Activated CD4-positive, alpha-beta T cell treated with anti-CD3 and anti-CD28 coated beads for 24 hours (primary cell): ENCODE data around the gene EPS8L1.
"Not testable (repeated sequence)": the region's sequence is repeated elsewhere in the genome, so short reads cannot be mapped to it uniquely, and the experiment has no call there.

ENCODE experiments used
- DNase-seq, 2 donors: peaks; one replicate each; pipeline ENCODE4 v3.0.0-alpha.2; 2020; ENCODE audit warnings: low read depth in 2 of 2

EPS8L1 gene

DNA sequence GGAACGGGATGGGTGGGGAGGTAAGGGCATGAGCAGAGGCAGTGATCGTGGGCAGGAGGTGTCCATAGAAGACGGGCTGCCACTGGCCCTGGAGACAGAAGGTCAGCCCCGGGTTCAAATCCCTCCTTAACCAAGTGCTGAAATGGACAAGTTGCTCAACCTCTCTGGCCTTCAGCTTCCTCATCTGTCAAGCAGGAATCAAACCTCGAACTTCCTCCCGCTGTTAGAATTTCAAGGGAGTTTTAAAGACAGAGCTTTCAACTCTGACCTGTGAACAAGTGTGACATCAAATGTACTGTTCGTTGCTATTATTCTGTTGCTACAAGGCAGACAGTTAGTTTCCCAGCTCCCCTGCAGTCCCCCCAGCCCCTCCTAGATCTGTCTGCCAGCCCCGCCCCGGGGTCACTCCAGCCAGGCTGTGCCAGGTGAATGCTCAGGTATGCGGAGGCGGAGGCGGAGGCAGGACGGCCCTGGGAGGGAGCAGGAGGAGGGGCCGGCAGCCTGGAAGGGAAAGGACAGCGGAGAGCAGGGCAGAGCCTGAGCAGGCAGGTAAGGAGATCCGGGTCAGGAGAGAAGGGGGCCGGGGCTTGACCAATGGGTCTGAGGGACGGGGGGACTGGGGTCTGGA, at the start of gene EPS8L1:
Gene EPS8L1 (plus strand): TSS at position 499 of the 628 bp plus-strand sequence. CDS start 576 bp downstream, outside the sequence.
- no peak for DNase-seq

DNA sequence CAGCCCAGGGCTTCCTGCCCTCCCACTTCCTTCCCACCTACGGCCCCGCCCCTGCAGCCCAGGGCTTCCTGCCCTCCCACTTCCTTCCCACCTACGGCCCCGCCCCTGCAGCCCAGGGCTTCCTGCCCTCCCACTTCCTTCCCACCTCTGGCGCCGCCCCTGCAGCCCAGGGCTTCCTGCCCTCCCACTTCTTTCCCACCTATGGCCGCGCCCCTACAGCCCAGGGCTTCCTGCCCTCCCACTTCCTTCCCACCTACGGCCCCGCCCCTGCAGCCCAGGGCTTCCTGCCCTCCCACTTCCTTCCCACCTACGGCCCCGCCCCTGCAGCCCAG, 48.6 kb upstream of the EPS8L1 start:
- not testable (repeated sequence) for DNase-seq

DNA sequence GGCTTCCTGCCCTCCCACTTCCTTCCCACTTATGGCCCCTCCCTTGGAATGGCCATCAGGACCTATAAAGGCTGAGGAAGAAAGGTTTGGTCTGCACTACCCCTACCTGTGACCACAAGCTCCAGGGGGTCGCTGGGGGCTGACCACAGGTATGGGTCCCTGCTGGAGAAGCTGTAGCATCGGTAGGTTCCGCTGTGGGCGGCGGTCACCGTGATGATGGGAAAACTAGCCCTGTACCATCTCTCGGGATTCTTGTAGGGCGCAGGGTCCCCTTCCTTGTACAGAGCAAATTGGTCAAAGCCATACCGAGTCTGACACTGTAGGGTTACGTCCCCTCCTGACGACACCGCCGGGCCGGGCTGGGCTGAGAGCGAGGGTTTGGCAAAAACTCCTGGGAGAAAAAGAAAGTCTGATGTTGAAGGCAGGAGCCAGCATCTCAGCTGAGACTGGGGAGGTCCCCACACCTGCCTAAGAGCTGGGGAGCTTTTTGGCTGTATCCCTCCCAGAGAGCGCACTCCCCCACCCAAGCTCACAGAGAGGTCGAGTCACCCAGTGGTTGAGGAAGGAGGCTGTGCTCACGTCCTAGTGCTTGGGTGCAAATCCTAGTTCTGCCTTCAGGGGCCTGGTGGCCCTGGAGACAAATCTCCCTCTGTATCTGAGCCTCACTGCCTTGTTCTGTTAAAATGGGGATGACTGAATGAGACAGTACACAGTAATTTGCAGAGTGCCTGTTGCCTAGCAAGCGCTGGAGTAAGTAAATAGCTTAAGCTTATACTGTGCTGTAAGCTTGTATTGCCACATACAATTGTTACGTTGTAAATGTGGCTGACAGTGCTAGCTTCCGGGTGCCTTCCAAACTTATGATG, 48.0 kb upstream of the EPS8L1 start:
- no peak for DNase-seq

DNA sequence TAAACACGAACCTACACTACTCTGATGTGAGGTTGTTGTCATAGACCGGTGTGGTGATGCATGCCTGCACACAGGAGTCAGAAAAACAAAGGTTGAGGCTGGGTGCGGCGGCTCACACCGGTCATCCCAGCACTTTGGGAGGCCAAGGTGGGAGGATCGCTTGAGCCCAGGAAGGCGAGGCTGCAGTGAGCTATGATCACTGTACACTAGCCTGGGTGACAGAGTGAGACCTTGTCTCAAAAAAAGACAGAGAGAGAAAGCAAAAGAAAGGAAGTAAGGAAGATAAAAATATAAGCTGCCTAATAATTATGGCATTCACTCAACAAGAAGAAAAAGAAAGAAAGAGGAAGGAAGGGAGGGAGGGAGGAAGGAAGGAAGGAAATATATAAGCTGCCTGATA, 46.9 kb upstream of the EPS8L1 start:
- no peak for DNase-seq

DNA sequence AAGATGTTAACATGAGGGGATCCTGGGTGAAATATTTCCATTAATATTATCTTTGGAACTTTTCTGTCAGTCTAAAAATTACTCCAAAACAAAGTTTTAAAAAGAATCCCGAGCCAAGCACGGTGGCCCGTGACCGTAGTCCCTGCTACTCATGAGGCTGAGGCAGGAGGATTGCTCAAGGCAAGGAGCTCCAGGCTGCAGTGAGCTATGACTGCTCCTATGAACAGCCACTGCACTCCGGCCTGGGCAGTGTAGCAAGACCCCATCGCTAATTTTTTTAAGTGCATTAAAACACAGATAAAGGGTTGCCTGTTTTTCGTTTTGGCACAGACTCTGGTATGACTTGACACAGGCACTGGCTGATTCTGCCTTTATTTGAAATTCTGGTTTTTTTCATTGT, 44.5 kb upstream of the EPS8L1 start:
- no peak for DNase-seq

DNA sequence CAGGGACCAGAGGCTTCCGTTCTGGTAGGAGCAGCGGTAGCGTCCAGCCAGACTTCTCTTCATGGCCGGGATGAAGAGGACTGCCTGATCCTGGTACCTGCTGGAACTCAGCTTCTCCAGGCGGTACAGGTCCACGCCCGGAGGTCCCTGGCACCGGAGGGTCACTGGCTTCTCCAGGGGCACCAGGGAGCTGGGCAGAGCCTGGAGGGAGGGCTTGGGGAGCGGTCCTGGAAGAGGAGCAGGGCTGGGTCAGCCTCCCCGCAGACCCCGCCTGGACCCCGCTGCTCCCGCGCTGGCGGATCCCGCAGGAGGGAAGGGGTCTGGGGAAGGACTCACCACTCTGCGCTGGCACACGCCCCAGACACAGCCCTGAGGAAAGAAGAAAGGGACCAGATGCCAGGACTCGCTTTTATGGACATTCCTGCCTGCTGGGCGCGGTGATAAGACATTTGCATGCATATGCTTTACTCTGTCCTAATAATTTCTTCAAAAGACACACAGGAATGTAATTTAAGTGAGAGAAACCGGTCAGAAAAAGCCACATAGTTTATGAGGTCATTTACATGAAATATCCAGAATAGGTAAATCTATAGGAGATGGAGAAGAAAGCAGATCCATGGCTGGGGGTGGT, 43.4 kb upstream of the EPS8L1 start:
- no peak for DNase-seq

DNA sequence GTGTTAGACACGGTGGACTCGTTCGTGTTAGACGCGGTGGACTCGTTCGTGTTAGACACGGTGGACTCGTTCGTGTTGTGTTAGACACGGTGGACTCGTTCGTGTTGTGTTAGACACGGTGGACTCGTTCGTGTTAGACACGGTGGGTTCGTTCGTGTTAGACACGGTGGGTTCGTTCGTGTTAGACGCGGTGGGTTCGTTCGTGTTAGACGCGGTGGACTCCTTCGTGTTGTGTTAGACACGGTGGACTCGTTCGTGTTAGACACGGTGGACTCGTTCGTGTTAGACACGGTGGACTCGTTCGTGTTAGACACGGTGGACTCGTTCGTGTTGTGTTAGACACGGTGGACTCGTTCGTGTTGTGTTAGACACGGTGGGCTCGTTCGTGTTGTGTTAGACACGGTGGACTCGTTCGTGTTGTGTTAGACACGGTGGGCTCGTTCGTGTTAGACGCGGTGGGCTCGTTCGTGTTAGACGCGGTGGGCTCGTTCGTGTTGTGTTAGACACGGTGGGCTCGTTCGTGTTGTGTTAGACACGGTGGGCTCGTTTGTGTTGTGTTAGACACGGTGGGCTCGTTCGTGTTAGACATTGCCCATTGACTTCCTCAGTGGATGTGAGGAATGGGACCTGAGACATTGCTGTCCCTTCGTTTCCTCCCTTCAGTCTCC, 42.6 kb upstream of the EPS8L1 start:
- not testable (repeated sequence) for DNase-seq

DNA sequence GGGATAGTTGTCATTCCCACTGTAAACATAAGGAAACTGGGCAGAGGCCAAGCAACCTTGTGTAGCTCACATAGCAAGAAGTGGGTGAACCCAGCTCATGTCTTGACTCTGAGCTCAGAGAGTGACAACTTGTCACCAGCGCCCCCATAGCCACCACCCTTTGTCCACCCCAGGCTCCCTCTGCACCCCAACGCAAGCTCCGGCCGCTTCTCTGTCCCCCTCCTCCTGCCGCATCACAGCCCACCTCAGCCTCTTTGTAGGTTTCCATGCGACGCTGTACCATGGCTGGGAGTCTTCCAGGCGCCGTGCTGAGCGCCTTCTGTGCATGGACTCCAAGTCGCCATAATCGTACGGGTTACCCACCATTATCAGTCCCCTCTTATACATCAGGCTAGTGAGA, 40.9 kb upstream of the EPS8L1 start:
- DNase-seq: no peak

DNA sequence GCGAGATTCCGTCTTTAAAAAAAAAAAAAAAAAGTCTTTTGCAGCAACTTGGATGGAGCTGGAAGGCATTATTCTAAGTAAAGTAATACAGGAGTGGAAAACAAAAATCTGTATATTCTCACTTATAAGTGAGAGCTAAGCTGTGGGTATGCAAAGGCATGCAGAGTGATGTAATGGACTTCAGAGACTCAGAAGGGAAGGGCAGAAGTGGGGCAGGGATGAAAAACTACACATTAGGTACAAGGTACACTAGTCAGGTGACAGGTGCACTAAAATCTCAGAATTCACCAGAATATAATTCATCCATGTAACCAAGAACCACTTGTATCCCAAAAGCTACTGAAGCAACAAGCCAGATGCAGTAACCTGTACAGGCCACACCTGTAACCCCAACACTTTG, 39.6 kb upstream of the EPS8L1 start:
- no peak for DNase-seq

DNA sequence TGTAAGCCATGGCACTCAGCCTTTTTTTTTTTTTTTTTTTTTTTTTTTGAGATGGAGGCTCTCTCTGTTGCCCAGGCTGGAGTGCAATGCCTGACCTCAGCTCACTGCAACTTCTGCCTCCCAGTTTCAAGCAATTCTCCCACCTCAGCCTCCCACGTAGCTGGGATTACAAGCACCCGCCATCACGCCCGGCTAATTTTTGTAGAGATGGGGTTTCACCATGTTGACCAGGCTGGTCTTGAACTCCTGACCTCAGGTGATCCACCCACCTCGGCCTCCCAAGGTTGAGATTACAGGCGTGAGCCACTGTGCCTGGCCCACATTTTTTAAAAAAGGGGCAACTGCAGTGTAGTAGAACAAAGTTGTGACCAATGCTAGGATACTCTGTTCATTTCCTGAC, 38.1 kb upstream of the EPS8L1 start:
- DNase-seq: not testable (repeated sequence)

DNA sequence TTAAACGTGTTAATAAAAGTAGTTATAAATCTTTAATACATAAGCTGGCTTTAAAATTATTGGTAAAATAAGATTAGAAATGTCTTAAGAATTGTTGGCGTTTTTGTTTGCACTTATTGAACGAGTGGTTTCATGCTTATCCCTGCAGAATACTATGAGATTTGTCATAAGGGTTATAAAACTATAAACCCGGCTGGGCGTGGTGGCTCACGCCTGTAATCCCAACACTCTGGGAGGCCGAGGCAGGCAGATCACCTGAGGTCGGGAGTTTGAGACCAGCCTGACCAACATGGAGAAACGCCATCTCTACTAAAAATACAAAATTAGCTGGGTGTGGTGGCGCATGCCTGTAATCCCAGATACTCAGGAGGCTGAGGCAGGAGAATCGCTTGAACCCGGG, 35.0 kb upstream of the EPS8L1 start:
- DNase-seq: not testable (repeated sequence)

DNA sequence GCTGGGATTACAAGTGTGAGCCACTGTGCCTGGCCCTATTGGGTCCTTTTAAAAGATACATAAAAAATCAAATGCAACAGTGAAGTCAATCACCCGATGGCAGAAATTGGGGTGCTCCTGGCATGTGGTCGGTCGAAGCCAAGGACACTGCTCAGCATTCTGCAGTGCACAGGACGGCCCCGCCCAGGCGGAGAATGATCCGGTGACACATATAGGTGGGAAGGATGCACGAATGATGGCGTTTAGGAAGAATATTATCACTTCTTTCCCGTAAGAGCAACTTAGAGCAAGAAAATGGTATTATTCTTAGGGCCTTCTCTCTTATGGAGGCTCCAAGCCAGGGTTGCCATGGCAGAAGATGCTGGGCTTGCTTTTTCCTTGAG, 34.4 kb upstream of the EPS8L1 start:
- no peak for DNase-seq

DNA sequence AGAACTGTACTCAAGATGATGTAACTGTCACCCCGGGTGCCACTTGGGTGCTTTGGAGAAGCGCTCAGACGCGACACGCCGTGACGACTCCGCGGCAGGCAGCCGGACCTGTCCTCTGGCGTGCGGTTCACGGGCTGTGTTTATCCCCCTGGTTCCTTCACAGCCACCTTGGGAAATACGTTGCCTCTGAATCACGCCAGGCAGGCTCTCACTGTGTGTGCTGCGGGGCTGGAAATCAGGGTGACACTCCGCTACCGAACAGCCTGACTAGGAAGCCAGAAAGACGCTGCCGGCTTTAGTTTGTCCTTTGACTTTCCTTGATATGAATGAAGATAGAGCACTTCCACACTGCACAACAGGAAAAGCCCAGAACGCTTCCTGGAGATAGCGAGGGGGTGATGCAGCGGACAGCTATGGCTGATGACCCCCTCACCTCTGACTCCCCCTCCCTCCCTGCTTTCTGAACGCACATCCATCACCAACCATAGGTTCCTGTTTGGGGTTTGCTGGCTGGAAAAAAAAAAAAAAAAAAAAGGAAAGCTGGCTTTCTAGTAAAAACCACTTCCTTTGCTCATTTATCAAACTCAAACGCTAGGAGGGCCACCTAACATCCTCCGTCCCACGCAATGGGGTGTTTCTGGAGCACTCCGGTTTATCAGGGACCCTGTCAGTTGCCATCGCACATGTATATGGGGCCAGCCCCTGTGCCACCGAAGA, 33.9 kb upstream of the EPS8L1 start:
- peak in 1 of 2 donors; percentile 21 for DNase-seq

DNA sequence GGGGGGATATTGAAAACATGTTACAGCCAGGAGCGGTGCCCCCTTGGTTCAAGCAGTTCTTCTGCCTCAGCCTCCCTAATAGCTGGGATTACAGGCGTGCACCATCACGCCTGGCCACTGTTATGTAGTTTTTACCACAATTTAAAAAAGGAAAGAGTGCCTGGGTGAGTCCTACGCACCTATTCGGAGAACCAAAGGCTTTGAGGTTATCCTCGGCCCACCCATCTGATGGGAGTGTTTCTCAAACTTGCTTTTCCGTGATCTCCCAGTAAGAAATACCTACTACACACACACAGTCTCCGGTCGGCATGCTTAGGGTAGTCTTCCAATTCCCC, 33.4 kb upstream of the EPS8L1 start:
- DNase-seq: no peak

DNA sequence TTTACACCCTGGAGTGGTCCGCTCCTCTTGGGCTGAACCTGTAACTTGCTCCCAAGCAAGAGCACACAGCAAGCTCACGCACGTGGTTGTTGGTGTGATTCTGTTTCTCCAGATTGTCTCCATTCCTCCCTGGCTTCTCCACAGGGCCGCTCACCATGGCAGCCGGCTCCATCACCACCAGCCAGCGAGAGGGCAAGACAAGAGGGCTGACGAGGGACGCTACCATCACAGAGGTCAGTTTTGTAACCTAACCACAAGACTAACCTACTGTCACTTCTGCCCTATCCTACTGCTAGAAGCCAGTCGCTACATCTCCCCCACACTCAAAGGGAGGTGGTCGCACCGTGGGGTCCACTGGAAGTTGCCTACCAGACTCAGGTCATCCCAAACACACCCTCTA, 33.0 kb upstream of the EPS8L1 start:
- DNase-seq: no peak

DNA sequence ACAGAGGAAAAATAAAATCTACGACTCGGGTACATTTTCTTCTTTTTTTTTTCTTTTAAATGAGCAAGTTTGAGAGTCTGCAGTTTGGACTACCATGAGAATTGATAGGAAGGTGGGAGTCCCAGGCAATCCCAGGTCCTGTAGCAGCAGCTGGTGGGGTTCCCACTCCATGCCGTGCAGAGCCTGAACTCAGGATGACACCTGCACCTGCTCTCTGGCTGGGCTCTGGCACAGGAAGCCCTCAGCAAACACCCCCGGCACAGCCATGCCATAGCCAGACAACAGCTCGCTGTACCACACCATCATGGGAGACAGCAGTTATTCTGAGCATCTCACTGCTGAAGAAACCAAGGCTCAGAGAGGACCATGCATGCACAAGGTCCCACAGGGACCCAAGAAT, 31.4 kb upstream of the EPS8L1 start:
- DNase-seq: no peak

DNA sequence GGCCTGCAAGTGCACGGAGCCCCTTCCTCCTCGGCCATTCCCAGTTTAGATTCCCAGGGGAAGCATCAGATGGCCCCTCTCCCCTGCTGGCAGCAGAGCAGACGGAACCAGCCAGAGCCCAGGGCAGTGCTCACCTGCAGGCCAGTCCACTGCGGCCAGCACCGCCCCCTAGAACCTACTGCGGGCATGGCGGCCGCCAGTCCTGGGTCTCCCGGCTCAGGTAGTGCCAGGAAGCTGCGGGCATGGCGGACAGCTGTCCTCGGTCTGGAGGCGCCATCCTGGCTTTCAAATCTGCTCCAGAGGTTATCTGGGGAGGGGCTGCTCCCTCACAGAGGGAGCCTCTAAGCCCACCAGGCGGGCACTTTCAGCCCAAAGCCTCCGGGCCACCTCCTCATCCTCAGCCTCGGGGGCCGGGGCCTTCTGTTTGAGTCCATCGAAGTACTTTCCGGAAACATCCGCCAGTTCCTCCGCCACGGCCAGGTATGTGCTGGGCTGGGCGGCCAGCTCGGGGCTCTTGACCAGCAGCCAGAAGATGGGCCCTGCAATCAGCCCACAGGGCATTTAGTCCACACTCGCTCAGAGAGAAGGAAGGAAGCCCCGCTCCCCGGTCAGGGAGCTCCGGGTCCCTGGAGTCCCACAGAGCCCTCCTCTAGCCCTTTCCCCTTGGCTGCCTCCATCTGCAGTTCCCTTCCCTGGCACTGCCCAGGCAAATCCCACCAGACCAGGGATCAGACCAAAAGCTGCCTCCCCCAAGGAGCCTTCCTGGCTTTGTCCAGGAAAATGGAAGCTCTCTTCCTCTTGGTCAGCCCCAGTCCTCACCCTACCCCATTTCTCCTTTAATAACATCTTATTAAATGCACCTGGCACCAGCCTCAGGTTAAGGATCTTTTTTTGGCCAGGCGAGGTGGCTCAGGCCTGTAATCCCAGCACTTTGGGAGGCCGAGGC, 30.6 kb upstream of the EPS8L1 start:
- no peak for DNase-seq

DNA sequence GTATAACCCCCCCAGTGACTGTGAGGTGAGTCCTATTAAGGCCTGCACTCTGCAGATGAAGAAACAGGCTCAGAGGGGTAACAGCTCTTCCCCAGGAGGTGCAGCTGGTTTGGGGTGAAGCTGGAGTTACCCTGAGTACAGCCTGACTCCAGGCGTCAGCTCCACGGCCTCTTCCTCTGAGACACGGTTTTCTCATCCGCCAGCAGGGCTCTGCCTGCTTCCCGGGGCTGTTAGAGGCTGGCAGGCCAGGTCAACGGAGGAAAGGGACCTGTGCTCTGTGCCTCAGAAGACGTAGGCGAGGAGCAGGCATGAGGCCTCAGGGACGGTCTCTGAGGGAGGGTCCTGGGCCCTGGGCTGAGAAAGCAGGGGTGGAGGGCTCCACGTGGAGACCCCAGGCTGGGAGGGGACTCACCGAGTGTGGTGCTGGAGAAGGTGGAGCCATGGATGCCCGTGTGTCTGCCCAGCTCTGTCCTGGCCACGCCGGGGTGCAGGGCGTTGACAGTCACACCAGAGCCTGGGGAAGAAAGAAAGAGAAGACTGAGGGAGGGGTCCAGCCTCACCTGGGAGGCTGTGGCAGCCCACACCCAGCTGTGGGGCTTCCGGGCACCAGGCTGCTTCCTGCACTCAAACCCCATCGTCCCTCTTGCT, 28.6 kb upstream of the EPS8L1 start:
- no peak for DNase-seq

DNA sequence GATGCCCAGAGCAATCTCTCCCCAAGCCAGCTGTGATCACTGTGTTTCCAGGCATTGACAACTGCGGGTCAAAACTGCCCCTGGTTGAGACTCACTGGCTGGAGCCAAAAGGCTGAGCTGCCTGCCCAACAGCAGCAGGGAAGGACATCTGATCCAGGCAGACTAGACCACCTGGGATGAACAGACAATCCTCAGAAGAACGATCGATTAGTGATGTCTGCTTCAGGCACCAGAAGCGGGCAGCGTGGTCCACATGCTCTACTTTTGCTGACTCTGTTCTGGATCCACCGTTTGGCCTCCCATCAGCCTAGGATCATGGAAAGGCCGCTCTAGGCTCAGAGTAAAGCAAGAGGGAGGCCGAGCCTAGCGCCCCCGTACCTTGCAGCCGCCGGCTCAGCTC, 27.7 kb upstream of the EPS8L1 start:
- no peak for DNase-seq

DNA sequence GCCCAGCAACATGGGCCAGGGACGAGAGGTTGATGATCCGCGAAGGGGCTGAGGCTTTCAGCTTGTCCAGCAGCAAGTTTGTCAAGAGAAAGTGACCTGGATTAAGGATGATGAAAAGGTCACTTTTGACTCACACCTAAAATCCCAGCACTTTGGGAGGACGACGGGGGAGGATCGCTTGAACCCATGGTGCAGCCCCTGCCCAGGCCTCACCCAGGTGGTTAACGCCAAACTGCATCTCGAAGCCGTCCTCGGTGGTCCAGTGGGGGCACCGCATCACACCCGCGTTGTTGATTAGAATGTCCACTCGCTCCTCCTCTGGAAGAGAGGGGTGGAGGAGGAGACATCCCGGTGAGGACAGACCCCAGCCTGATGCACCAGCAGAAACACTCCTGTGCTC, 27.2 kb upstream of the EPS8L1 start:
- no peak for DNase-seq
